ENCODE results near the gene AHI1.
"Not testable (repeated sequence)": the region's sequence is repeated elsewhere in the genome, so short reads cannot be mapped to it uniquely, and the experiment has no call there.

AHI1 gene

GRCh38 chr6:135372758-135373157 lies 124.8 kb downstream of the AHI1 start:
- no peaks in the 10 kb centered on the region for H3K36me3 ChIP-seq (replicated peaks; ENCODE audit: insufficient read depth, low read length)
- no peak for TF ChIP-seq EZH2phosphoT487 (IDR thresholded peaks at IDR 0.05; ENCODE audit: low read length)
- no peak for TF ChIP-seq EZH2 (optimal IDR thresholded peaks at IDR 0.05; ENCODE audit: low read depth, low read length)
- TF ChIP-seq CTCF (IDR thresholded peaks at IDR 0.05; ENCODE audit: low read length) = no peak
- H3K9ac ChIP-seq (ENCODE audit: low read length) = no peak overlapping the region
- H3K4me2 ChIP-seq (ENCODE audit: low read depth, low read length) = no peak overlapping the region
- H3K4me3 ChIP-seq (ENCODE audit: low read length) = no peak overlapping the region
- no peak for DNase-seq
- H4K20me1 ChIP-seq (ENCODE audit: insufficient read depth, low read length) = no peaks in the 10 kb centered on the region
- H3K4me1 ChIP-seq (ENCODE audit: low read length) = peaks cover 8% of the 10 kb centered on the region; the same call in 1 of the 2 replicates
- no peaks in the 10 kb centered on the region for H3K9me2 ChIP-seq (replicated peaks; ENCODE audit: insufficient read depth, low read length)
- no peaks in the 10 kb centered on the region for H3F3A ChIP-seq (ENCODE audit: insufficient read depth, low read length)
- no peaks in the 10 kb centered on the region for H3K27me3 ChIP-seq (replicated peaks; ENCODE audit: insufficient read depth, low read length)
- H2AFZ ChIP-seq (ENCODE audit: low read length) = no peak overlapping the region
- no peaks in the 10 kb centered on the region for H3K9me3 ChIP-seq (replicated peaks; ENCODE audit: insufficient read depth, low read length)
- H3K79me2 ChIP-seq (ENCODE audit: low read length) = no peaks in the 10 kb centered on the region
- H3K27ac ChIP-seq (ENCODE audit: low read length) = no peak overlapping the region

GRCh38 chr6:135363622-135364021 lies 133.9 kb downstream of the AHI1 start:
- not testable (repeated sequence) for H3K27me3 ChIP-seq (replicated peaks; ENCODE audit: insufficient read depth, low read length); H3K36me3 ChIP-seq (replicated peaks; ENCODE audit: insufficient read depth, low read length); H3K79me2 ChIP-seq (ENCODE audit: low read length); H3K4me3 ChIP-seq (ENCODE audit: low read length); H3K9me2 ChIP-seq (replicated peaks; ENCODE audit: insufficient read depth, low read length); DNase-seq; H3K9me3 ChIP-seq (replicated peaks; ENCODE audit: insufficient read depth, low read length); H3K4me2 ChIP-seq (ENCODE audit: low read depth, low read length); H3K27ac ChIP-seq (ENCODE audit: low read length); H3K9ac ChIP-seq (ENCODE audit: low read length); H4K20me1 ChIP-seq (ENCODE audit: insufficient read depth, low read length); H3F3A ChIP-seq (ENCODE audit: insufficient read depth, low read length); H2AFZ ChIP-seq (ENCODE audit: low read length); H3K4me1 ChIP-seq (ENCODE audit: low read length)

- no peak overlapping the region for H3K9ac ChIP-seq (ENCODE audit: low read length)
- no peaks in the 10 kb centered on the region for H4K20me1 ChIP-seq (ENCODE audit: insufficient read depth, low read length)
- H3F3A ChIP-seq (ENCODE audit: insufficient read depth, low read length) = no peaks in the 10 kb centered on the region
- no peaks in the 10 kb centered on the region for H3K27me3 ChIP-seq (replicated peaks; ENCODE audit: insufficient read depth, low read length)
- no peaks in the 10 kb centered on the region for H3K9me2 ChIP-seq (replicated peaks; ENCODE audit: insufficient read depth, low read length)
- DNase-seq = no peak
- no peak overlapping the region for H3K4me2 ChIP-seq (ENCODE audit: low read depth, low read length)
- H2AFZ ChIP-seq (ENCODE audit: low read length) = no peak overlapping the region
- H3K79me2 ChIP-seq (ENCODE audit: low read length) = no peaks in the 10 kb centered on the region
- TF ChIP-seq EZH2phosphoT487 (IDR thresholded peaks at IDR 0.05; ENCODE audit: low read length) (no peak), CTCF (IDR thresholded peaks at IDR 0.05; ENCODE audit: low read length) (no peak), EZH2 (optimal IDR thresholded peaks at IDR 0.05; ENCODE audit: low read depth, low read length) (no peak)
- H3K27ac ChIP-seq (ENCODE audit: low read length) = no peak overlapping the region
- H3K4me3 ChIP-seq (ENCODE audit: low read length) = no peak overlapping the region
- no peaks in the 10 kb centered on the region for H3K36me3 ChIP-seq (replicated peaks; ENCODE audit: insufficient read depth, low read length)
- no peaks in the 10 kb centered on the region for H3K9me3 ChIP-seq (replicated peaks; ENCODE audit: insufficient read depth, low read length)
- H3K4me1 ChIP-seq (ENCODE audit: low read length) = no peaks in the 10 kb centered on the region
Observed at GRCh38 chr6:135362124-135362523, 135.4 kb downstream of the AHI1 start.

GRCh38 chr6:135360222-135360621 lies 137.3 kb downstream of the AHI1 start:
- no peaks in the 10 kb centered on the region for H4K20me1 ChIP-seq (ENCODE audit: insufficient read depth, low read length)
- H3K9me2 ChIP-seq (replicated peaks; ENCODE audit: insufficient read depth, low read length) = no peaks in the 10 kb centered on the region
- H3F3A ChIP-seq (ENCODE audit: insufficient read depth, low read length) = no peaks in the 10 kb centered on the region
- no peaks in the 10 kb centered on the region for H3K4me1 ChIP-seq (ENCODE audit: low read length)
- H3K79me2 ChIP-seq (ENCODE audit: low read length) = no peaks in the 10 kb centered on the region
- no peak overlapping the region for H2AFZ ChIP-seq (ENCODE audit: low read length)
- no peak overlapping the region for H3K4me3 ChIP-seq (ENCODE audit: low read length)
- H3K9ac ChIP-seq (ENCODE audit: low read length) = no peak overlapping the region
- H3K27ac ChIP-seq (ENCODE audit: low read length) = no peak overlapping the region
- no peaks in the 10 kb centered on the region for H3K36me3 ChIP-seq (replicated peaks; ENCODE audit: insufficient read depth, low read length)
- no peak for TF ChIP-seq EZH2phosphoT487 (IDR thresholded peaks at IDR 0.05; ENCODE audit: low read length)
- TF ChIP-seq EZH2 (optimal IDR thresholded peaks at IDR 0.05; ENCODE audit: low read depth, low read length) = no peak
- no peak for TF ChIP-seq CTCF (IDR thresholded peaks at IDR 0.05; ENCODE audit: low read length)
- H3K27me3 ChIP-seq (replicated peaks; ENCODE audit: insufficient read depth, low read length) = no peaks in the 10 kb centered on the region
- H3K4me2 ChIP-seq (ENCODE audit: low read depth, low read length) = no peak overlapping the region
- H3K9me3 ChIP-seq (replicated peaks; ENCODE audit: insufficient read depth, low read length) = no peaks in the 10 kb centered on the region
- DNase-seq = no peak
